ENCODE results near the gene TRERF1.

TRERF1 gene

DNA sequence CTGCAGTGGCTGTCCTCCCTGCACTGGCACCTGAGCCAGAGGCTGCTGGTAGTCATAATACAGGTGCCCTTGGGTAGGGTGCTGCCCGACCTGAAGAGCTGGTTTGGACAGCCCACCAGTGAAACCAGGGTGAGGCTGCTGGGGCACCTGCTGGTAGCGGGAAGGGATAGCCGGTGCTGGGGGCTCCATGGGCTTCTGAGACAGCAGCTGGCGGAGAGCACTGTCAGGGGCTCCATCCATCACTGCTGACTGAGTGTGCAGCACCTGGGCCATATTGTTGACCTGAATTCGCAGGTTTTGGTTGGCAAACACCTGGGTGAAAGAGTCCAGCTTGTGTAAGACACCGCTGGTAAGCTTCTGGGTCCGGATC, 182.9 kb downstream of the TRERF1 start:
- no peak overlapping the region for H3K4me3 ChIP-seq (ENCODE audit: low read depth, low read length)
- no peak for DNase-seq (ENCODE audit: low read depth)

DNA sequence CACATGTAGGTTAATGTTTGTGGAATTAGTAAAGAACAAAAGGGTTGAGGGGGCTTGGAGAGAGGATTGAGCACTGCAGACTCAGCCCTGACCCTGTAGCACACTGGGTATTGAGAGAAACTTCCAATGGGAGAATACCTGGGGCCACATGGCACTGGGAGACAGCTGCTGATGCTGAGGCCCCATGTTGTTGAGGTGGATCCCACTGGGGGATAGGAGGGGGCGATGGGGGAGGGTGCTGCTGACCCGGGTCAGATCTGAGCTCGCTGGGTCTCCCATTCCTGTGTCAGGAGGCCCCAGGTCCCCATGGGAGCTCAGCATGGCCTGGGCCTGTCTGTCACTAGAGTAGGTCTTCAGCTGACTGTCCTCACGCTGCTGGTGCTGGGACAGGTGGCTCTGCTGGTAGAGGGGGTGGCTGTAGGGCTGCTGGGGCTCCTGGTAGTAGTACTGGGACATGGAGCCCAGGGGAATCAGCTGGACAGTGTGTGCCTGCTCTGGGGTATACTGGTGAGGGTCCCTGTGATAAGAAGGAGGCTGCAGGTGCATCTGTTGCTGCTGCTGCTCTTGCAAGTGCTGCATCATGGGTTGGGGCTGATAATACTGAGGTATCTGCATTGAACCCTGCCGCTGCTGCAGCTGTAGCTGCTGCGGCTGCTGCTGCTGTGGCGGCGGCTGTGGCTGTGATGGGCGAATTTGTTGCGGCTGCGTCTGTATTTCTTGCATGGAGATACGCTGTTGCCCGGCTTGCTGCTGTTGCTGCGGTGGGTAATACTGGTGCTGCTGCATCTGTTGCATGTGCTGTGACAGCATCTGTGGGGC, 183.5 kb downstream of the TRERF1 start:
- H3K4me3 ChIP-seq (ENCODE audit: low read depth, low read length), result no peak overlapping the region
- no peak for DNase-seq (ENCODE audit: low read depth)

DNA sequence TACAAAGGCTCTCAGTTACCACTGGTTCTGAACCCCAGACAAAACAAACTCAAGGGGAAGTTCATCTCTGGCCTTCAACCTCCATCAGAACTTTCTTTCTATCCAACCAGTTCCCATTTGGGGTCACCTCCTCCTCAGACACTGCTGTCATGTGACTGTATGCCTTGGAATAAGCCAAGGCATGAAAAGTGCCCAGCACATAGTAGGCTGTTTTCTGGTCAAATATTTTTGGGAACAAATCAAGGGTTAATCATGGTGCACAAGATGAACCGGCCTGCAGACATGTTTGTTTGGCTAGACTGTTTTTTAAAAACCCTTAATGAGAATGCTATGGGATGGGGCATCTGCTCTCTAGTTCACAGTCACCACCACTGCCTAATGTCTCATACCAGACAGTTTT, 185.2 kb downstream of the TRERF1 start:
- no peak for DNase-seq (ENCODE audit: low read depth)
- H3K4me3 ChIP-seq (ENCODE audit: low read depth, low read length), result no peak overlapping the region

DNA sequence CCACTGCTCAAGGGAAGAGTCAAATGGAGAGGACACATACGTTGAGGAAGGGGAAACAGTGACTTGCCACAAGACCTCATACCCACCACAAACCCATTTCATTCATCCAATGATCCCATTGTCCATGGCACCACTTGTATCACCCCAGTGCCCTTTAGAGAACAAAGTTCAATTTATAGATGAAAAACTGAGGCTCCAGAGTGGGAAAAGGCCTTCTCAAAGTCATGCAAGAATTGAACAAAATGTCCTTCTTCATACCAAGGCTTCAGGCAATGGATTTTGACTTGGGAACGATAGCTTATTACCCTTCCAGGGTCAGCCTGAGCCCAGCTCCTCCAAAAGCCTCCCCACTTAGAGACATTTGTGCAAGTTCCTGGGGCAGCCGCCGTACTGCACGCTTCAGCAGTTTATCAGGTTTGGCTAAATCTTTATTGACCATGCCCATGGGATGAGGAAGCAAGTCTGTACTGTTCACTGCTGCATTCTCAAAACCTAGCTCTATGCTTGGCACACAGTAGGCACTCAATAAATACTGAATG, 186.8 kb downstream of the TRERF1 start:
- DNase-seq (ENCODE audit: low read depth), result no peak
- H3K4me3 ChIP-seq (ENCODE audit: low read depth, low read length), result no peak overlapping the region

DNA sequence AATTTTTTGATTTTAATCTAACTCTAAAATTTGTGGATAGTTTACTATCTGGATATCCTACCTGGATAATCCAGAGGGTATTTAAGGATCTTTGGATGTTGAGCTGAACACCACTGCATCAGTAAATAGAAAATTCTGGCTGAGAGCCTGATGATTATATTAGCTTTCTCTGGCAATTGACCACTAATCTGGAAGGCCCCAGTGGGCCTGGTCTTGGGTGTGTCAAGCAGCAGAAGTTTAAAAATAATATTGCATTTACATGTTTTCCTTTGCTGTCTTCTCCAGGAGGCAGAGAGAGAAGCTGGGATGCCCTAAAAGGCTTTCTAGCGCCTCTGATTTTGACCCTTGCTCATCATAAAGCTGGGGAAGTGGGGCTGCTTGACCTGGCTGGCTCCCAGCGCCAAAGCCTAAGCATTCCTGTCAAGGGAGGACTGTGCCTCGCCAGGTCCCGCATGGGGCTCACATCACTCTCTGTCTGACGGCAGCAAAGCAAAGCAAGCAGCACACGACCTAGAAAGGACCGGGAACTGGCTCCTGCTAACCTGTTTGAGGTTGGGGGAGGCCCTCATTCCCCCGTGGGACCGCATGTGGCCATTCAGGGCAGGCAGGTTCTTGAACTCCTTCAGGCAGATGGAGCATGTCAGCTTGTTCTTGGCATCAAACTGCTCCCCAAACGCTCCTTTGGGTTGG, 187.4 kb downstream of the TRERF1 start:
- no peak for DNase-seq (ENCODE audit: low read depth)
- H3K4me3 ChIP-seq (ENCODE audit: low read depth, low read length), result no peak overlapping the region

DNA sequence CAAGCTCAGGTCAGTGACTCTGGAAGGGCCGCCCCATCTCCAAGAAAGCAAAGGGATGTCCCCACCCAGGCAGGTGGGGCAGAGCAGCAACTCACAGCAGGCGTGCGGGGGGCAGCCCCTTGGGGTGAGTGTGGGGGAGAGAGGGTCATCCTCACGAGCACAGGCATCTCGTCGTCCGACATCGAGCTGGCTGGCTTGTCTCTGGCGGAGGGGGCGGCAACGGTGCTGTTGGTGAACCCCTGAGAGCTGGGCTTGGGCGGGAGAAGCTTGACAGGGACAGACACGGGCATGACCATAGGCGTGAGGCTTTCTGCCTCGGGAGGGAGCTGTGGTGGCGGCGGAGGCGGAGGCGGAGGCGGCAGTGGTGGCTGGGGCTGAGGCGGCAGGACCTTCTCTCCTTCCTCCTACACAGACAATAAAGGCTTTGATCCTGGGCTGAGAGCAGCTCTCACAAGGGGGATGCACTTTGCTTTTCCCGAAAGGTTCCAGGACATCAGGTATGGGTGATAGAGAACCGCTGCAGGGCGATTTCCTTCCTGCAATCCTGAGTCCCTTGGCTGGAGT, 188.5 kb downstream of the TRERF1 start:
- H3K4me3 ChIP-seq (ENCODE audit: low read depth, low read length), result no peak overlapping the region
- DNase-seq (ENCODE audit: low read depth), result no peak

DNA sequence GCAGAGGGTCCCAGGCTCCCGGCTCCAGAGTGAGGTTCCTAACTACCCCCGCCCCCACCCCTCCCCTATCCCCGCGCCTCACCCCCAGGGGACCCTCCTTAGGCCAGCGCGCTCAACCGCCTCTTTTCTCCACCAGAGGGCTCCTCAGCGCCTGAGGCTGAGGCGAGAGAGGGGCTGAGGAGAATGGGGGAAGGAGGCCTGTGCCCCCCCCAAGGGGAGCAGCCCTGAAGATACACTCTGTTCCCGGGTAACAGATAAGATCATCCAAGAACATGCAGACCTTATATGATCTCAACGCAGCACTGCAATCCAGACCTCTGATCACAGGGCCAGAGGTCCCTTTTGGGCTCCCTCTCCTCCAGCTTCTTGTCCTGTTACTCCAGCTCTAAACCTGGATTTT, 190.8 kb downstream of the TRERF1 start:
- DNase-seq (ENCODE audit: low read depth), result no peak
- H3K4me3 ChIP-seq (ENCODE audit: low read depth, low read length), result no peak overlapping the region

DNA sequence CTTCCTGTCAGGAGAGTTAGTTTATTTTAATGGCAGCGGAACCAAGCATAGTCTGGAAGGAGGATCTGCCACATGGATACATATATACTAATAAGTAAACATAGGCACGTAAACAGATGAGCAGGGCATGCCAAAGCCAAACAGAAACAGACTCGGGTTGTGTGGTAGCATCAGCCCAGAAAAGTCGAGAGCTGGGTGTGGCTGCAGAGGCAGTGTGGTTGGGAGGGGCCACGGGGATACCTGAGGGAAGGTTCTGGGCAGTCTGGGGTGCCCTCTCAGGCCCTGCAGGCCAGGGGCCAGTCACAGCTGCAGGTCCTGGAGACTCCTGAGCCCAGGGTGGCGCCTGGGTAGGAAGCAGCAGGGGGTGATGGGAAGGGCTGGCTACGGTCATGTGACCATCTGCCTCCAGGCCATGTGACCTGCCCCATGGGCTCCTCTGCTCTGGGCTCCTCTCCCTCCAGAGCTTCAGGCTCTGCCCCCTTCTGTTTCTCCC, 191.3 kb downstream of the TRERF1 start:
- no peak overlapping the region for H3K4me3 ChIP-seq (ENCODE audit: low read depth, low read length)
- no peak for DNase-seq (ENCODE audit: low read depth)

DNA sequence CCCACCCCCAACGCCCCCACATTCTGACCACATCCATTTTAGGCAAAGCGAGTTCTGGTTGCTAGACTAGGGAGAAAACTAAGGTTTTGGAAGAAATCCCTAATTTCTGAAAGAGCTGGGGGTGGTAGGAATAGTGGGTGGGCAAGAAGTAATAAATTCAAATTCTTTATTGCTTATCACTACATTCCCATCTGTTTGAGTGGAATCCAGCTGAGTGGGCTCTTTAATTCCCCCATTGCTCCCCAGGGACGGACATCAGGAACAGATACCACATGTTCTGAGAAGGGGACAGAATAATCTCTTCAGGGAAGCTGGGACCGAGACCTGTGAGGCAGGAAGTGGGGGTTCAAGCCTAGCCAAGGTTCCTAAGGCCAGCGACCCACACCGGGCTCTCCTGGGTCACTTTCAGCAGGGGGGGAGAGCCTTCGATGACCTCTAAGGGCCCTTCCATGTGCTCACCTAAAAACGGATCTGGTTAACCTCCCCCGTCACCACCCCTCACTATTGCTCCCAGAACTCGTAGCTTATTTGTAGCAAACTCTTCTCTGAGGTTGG, 191.8 kb downstream of the TRERF1 start:
- H3K4me3 ChIP-seq (ENCODE audit: low read depth, low read length), result no peak overlapping the region
- DNase-seq (ENCODE audit: low read depth), result no peak

DNA sequence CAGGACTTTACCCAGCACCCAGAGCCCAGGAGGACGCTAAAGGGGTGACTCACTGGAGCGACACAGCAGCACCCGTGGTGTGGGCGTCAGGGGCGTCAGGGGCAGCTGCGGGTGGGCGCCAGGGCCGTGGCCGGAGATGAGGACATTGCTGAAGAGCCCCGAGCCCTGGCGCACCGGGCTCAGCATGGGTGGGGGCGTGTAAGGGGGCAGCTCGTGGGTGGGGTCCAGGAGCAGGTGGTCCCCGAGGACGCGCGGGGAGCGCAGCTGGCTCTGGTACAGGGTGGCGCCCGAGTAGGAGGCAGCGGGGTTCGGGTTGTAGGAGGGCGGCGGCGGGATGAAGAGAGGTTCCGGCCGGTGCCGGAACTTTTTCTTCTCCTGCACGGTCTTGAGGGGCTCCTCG, 192.4 kb downstream of the TRERF1 start:
- no peak overlapping the region for H3K4me3 ChIP-seq (ENCODE audit: low read depth, low read length)
- no peak for DNase-seq (ENCODE audit: low read depth)

DNA sequence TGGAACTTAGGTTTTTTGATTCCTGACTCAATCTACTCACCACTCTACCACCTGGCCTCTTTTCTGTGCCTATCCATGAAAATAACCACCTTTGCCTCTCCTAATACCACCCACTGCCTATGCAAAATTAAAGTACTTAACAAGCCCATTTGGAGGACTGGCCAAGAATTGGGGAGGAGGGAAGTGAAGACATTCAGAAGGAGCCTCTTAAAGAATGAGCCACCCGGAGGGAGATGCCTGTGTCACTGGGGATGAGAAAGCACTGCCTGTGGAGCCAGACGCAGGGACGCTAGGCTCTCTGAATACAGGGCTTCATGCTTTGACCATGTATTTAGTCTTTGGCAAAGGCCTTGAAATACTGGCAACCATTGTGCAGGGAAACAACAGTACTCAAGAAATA, 194.1 kb downstream of the TRERF1 start:
- no peak overlapping the region for H3K4me3 ChIP-seq (ENCODE audit: low read depth, low read length)
- DNase-seq (ENCODE audit: low read depth), result no peak

DNA sequence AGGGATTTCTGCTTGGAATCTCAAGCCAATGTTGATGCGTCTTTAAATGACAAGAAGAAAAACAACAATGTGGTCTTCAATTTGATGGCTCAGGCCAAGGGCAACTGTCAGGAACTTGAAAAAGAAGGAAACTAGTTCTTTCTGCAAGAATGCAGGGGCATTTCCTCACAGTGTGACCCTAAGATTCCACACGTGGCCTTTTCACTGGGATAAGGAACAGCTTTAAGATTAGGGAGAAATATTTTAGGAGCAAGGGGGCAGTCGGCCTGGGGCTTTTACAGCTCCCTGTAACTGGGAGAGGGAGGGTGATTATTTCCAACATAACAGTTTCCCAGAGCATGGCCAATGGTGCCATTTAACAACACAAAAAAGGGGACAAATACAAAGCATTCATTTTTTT, 194.7 kb downstream of the TRERF1 start:
- DNase-seq (ENCODE audit: low read depth), result no peak
- no peak overlapping the region for H3K4me3 ChIP-seq (ENCODE audit: low read depth, low read length)

DNA sequence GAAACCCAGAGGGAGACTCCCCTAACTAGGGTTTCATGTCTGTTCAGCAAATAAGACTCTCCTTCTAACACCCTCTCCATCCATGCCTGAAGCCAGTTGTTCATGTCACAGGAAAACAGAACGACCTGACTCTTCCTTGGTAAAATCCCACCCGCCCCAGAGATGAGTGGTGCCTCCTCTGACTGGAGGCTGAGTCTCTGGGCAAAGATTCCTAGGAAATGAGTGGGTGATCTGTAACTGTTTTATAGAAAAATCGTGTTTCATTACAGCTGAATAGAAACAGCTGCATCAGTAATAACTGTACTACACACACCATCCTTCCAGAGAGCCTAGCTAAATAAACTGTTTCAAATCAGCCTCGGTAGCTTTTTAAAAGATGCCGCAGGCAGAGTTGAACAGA, 196.7 kb downstream of the TRERF1 start:
- H3K4me3 ChIP-seq (ENCODE audit: low read depth, low read length), result no peak overlapping the region
- DNase-seq (ENCODE audit: low read depth), result no peak

DNA sequence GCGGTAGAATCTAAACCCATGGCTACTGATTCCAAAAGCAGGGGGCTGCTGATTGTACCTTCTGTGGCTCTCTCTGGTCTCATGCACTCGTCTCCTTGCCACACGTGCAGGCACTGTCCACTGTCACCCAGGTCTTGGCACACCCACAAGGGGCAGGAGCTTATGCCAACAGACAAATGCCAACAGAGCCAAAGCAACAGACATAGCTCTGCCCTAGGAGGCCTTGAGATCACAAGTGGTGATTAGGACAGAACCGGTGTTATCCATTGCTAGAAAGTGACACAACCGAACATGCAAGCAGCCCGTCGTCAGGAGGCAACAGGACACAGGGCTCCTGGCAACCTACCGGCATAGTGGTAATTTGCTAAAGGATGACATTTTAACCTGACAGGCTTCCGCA, 197.2 kb downstream of the TRERF1 start:
- no peak for DNase-seq (ENCODE audit: low read depth)
- no peak overlapping the region for H3K4me3 ChIP-seq (ENCODE audit: low read depth, low read length)

DNA sequence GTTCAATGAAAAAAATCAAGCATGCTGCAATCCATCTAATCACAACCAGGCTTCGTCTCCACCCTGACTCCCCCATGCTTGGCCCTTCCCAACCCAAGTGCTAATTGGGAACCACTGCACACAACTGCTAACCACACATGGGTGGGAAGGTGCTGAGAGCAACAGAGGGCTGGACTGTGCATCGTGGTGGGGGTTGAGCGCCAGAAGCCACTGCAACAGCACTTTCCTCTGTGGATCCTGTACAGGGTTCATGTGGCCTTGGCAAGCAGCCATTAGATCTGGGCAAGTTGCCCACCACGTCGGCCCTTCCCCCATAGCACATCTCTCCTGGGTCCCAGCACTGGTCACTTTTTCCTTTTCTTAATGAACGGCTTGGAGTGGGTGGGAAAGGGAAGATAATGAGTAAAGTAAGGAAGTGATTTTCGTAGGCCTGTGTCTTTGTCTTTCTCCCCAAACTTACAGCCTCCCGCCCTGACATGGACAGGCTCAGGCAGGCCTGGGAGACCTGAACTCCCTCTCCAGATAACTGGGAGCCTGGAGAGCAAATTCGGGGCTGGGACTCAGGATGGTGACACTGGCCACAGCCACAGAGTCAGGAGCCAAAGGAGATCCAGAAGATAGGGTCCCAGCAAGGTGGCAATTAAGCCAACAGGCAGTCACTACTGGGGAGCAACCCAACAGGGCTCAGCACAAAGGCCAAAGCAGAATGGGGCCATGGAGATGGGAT, 199.7 kb downstream of the TRERF1 start:
- peak; percentile 35 for DNase-seq (ENCODE audit: low read depth)
- no peak overlapping the region for H3K4me3 ChIP-seq (ENCODE audit: low read depth, low read length)

DNA sequence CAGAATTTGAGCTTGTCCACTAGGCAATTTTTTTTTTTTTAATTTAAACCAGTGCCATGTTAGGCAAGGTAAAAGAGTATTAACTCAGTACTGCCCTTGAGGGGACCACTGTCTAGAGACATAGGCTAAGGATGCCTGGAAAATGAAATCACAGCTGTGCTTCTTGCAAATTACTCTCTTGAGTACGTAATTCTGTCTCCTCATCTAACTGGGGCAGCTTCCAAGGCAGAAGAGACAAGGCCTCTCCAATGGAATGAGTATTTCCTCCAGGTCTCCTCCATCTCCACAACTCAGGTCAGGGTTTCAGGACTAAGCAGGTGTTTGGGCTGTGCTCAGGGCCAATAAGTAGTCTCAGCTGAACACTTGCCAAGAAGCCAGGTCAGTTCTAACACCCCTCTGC, 200.2 kb downstream of the TRERF1 start:
- peak; percentile 55 for DNase-seq (ENCODE audit: low read depth)
- no peak overlapping the region for H3K4me3 ChIP-seq (ENCODE audit: low read depth, low read length)

DNA sequence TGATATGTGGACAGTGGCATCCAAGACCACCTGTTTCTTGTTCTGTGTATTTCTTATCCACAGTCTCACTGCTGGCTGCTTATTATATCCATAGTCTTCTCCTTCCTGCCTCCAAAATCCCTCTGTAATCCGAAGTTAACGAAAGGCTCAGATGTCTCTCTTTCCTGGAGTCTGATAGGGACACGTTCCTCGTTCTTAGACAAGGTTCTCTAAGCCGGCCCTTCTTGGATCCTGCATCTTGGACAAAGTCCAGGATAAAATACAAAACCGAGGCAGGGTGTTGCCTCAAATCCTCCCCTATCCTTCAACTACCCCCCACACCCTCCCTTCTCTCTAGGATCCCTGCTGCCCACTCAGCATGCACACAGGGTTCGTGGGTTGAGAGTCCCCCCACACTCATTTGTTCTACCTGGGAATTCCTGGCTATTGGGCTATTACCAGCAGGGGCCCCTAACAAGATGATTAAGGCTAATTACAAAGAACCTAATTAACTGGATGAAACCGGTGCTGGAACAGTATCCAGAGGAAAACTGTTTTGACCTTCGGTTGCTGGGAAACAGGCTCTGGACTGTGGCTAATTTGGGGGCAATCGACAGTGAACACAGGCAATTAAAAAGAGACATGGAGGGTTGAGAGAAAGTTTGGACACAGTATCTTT, 201.3 kb downstream of the TRERF1 start:
- H3K4me3 ChIP-seq (ENCODE audit: low read depth, low read length), result no peak overlapping the region
- DNase-seq (ENCODE audit: low read depth), result no peak

DNA sequence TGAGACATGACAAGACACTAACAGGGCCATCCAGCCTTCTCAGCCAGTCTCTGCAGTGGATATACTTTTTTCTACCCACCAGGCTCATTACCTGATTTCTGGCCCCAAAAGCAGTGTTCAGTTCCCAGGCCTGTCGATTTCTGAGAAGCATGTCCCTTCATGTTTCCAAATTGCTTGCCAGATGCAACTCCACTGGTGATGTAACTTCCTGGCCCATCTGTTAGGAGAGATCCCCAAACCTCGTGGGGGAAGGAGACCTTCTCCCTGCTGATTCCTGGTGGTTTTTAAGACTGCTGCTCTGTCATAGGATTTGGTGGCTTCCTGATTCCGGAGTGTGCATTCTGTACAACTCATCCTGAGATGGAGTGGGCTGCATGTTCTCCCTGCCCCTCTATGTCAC, 202.4 kb downstream of the TRERF1 start:
- no peak overlapping the region for H3K4me3 ChIP-seq (ENCODE audit: low read depth, low read length)

DNA sequence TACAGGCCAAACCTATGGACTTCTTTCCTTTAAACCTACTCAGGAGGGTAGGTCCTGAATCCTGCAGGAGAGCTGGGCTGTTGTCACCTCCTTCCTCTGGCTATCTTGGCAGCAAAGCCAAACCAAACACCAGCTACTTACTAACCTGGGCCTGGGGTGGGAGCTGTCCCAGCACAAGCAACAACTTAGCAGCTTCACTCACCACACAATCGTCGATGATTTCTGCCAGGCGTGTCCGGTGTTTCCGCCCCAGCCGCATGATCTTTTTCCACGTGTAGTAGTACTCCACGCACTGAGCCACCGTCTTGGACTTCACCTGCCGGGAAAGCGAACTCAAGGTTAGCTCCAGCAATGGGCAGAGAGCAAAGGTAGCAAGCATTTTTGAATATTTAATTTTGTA, 208.7 kb downstream of the TRERF1 start:
- H3K4me3 ChIP-seq (ENCODE audit: low read depth, low read length), result no peak overlapping the region
- DNase-seq (ENCODE audit: low read depth), result no peak

More for the DNA sequence above, 202.4 kb downstream of the TRERF1 start:
- DNase-seq (ENCODE audit: low read depth), result no peak
